Measurements from ENCODE around the gene PER3.

DNA sequence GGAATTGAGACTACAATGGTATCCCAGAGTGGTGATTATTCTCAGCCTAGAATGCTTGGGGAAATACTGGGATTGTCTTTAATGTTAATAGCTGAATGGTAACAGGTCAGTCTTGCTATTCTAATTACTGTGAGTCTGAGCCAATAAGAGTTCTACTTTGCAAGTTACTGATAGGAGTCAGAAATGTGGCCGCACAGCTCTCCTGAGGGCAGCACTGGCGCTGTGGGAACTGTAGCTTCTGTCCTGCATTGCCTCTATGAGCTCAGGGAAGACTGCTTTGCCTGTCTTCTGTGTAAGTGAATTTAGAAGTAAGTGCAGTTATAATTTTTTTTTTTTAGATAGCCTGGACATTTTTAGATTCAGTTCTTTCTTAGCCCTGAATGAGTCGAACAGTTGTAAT lies 23.0 kb upstream of the PER3 start:
- TF ChIP-seq, protein P1, sequence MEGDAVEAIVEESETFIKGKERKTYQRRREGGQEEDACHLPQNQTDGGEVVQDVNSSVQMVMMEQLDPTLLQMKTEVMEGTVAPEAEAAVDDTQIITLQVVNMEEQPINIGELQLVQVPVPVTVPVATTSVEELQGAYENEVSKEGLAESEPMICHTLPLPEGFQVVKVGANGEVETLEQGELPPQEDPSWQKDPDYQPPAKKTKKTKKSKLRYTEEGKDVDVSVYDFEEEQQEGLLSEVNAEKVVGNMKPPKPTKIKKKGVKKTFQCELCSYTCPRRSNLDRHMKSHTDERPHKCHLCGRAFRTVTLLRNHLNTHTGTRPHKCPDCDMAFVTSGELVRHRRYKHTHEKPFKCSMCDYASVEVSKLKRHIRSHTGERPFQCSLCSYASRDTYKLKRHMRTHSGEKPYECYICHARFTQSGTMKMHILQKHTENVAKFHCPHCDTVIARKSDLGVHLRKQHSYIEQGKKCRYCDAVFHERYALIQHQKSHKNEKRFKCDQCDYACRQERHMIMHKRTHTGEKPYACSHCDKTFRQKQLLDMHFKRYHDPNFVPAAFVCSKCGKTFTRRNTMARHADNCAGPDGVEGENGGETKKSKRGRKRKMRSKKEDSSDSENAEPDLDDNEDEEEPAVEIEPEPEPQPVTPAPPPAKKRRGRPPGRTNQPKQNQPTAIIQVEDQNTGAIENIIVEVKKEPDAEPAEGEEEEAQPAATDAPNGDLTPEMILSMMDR (IDR thresholded peaks at IDR 0.05; ENCODE audit: low read length): no peak
- TF ChIP-seq EZH2phosphoT487 (IDR thresholded peaks at IDR 0.05; ENCODE audit: low read length): no peak

Measured in MM.1S (cell line).